Astrocyte (in vitro differentiated cells and primary cell): ENCODE data around the gene TRAF7. TPM values are rescaled to one million over a fixed set of nuclear protein-coding genes. Genes with fewer than 3 reads are reported as not detected.

ENCODE experiments used
- DNase-seq: peaks from one replicate; pipeline ENCODE4 v3.0.0-alpha.2; 2010; ENCODE audit warnings: low read depth
- FAIRE-seq: peaks from 2 replicates; lab custom pipeline; 2011; peaks lifted over from hg19 to GRCh38; lab: Jason Lieb, UNC
- H2AFZ ChIP-seq: 2 replicates; pipeline ENCODE4 v1.6.0; 2012; ENCODE audit warnings: low read depth, low read length, inconsistent platforms
- H3K27ac ChIP-seq: 2 replicates; pipeline ENCODE4 v1.5.1; 2011; ENCODE audit warnings: low read depth, low read length, inconsistent platforms
- H3K27me3 ChIP-seq: 2 replicates; pipeline ENCODE4 v1.6.0; 2011; ENCODE audit warnings: low read length, inconsistent platforms; ENCODE audit not compliant: insufficient read depth
- H3K36me3 ChIP-seq: 2 replicates; pipeline ENCODE4 v1.5.1; 2011; ENCODE audit warnings: low read length, inconsistent platforms; ENCODE audit not compliant: insufficient read depth
- H3K4me1 ChIP-seq: 2 replicates; pipeline ENCODE4 v1.5.1; 2011; ENCODE audit warnings: low read length, inconsistent platforms; ENCODE audit not compliant: insufficient read depth
- H3K4me2 ChIP-seq: 2 replicates; pipeline ENCODE4 v1.6.0; 2012; ENCODE audit warnings: low read length, inconsistent platforms
- H3K4me3 ChIP-seq: 2 replicates; pipeline ENCODE4 v1.5.1; 2011; ENCODE audit warnings: low read depth, mild to moderate bottlenecking, low read length, inconsistent platforms; ENCODE audit not compliant: insufficient read depth
- H3K79me2 ChIP-seq: 2 replicates; pipeline ENCODE4 v1.6.0; 2012; ENCODE audit warnings: mild to moderate bottlenecking, low read length, inconsistent platforms; ENCODE audit not compliant: insufficient read depth
- H3K9ac ChIP-seq: 2 replicates; pipeline ENCODE4 v1.6.0; 2012; ENCODE audit warnings: mild to moderate bottlenecking, low read length, inconsistent platforms
- H3K9me3 ChIP-seq: 2 replicates; pipeline ENCODE4 v1.5.1; 2012; ENCODE audit warnings: low read depth, mild to moderate bottlenecking, low read length, inconsistent platforms; ENCODE audit not compliant: insufficient read depth
- H4K20me1 ChIP-seq: 2 replicates; pipeline ENCODE4 v1.6.0; 2012; ENCODE audit warnings: low read length, inconsistent platforms; ENCODE audit not compliant: insufficient read depth
- H3K27ac Mint-ChIP-seq: one replicate; pipeline ENCODE4 v1.8.0; 2021; ENCODE audit warnings: mild to moderate bottlenecking, mixed read lengths; ENCODE audit not compliant: unreplicated experiment
- H3K27me3 Mint-ChIP-seq: one replicate; pipeline ENCODE4 v1.8.0; 2021; ENCODE audit warnings: low read depth, mixed read lengths; ENCODE audit not compliant: unreplicated experiment
- H3K36me3 Mint-ChIP-seq: one replicate; pipeline ENCODE4 v1.8.0; 2021; ENCODE audit warnings: low read depth, mixed read lengths; ENCODE audit not compliant: unreplicated experiment
- H3K4me1 Mint-ChIP-seq: one replicate; pipeline ENCODE4 v1.8.0; 2021; ENCODE audit warnings: low read depth, mixed read lengths; ENCODE audit not compliant: unreplicated experiment
- H3K4me3 Mint-ChIP-seq: one replicate; pipeline ENCODE4 v1.8.0; 2021; ENCODE audit warnings: mild to moderate bottlenecking, moderate library complexity, mixed read lengths; ENCODE audit not compliant: unreplicated experiment
- H3K9me3 Mint-ChIP-seq: one replicate; pipeline ENCODE4 v1.8.0; 2021; ENCODE audit warnings: mild to moderate bottlenecking, mixed read lengths; ENCODE audit not compliant: unreplicated experiment
- EZH2 ChIP-seq: IDR thresholded peaks from 2 replicates; pipeline ENCODE4 v1.6.1; 2012; ENCODE audit warnings: mild to moderate bottlenecking, low read length, inconsistent platforms; ENCODE audit not compliant: insufficient read depth
- total RNA-seq: library from RNA; stranded (reverse); gene quantifications from 2 replicates; pipeline ENCODE4 v1.2.1, GENCODE V29; 2021
- TF ChIP-seq, protein P1 (sequence below): IDR thresholded peaks from 2 replicates; pipeline ENCODE4 v1.5.1; 2011; ENCODE audit warnings: low read depth, mild to moderate bottlenecking, inconsistent platforms, low read length, moderate library complexity; ENCODE audit not compliant: insufficient read depth

The TRAF7 gene
- total RNA-seq, 1 donor from 2014 or later = 92.1 TPM

DNA sequence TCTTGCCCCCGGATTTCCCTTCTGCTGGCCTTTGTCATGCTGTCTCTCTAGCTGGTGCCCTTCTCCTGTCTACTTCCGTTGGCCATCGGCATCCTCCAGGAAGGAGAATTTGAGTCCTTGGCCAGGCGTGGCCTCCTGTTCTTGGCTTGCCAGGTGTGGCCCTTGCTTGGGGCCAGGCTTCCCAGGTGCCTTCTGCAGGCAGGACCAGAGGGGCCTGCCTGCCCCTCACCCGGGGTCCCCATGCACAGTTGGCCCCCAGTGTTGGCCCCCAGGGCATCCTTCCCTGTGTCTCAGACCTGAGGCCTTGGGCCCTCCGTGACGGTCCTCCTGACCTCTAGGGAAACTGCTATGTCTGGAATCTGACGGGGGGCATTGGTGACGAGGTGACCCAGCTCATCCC is 52.3 kb downstream of the TRAF7 start:
- Histone ChIP-seq H3K4me3 (no peak overlapping the region), H3K27me3 (no peaks in the 10 kb centered on the region), H3K9ac (no peak overlapping the region), H3K36me3 (no peaks in the 10 kb centered on the region), H3K27ac (no peak overlapping the region), H2AFZ (no peak overlapping the region), H3K4me2 (no peak overlapping the region), H3K4me1 (peaks cover 19% of the 10 kb centered on the region), H3K79me2 (peaks cover 31% of the 10 kb centered on the region), H4K20me1 (peaks cover 21% of the 10 kb centered on the region), H3K9me3 (no peaks in the 10 kb centered on the region)
- FAIRE-seq = no peak
- Mint-ChIP-seq H3K9me3 (no peaks in the 10 kb centered on the region), H3K4me3 (peak overlapping the region; percentile 68), H3K27me3 (peaks cover 2% of the 10 kb centered on the region), H3K27ac (peak overlapping the region; percentile 41), H3K4me1 (peaks cover 10% of the 10 kb centered on the region), H3K36me3 (peaks cover 4% of the 10 kb centered on the region)
- TF ChIP-seq EZH2 = no peak
- TF ChIP-seq, protein P1, sequence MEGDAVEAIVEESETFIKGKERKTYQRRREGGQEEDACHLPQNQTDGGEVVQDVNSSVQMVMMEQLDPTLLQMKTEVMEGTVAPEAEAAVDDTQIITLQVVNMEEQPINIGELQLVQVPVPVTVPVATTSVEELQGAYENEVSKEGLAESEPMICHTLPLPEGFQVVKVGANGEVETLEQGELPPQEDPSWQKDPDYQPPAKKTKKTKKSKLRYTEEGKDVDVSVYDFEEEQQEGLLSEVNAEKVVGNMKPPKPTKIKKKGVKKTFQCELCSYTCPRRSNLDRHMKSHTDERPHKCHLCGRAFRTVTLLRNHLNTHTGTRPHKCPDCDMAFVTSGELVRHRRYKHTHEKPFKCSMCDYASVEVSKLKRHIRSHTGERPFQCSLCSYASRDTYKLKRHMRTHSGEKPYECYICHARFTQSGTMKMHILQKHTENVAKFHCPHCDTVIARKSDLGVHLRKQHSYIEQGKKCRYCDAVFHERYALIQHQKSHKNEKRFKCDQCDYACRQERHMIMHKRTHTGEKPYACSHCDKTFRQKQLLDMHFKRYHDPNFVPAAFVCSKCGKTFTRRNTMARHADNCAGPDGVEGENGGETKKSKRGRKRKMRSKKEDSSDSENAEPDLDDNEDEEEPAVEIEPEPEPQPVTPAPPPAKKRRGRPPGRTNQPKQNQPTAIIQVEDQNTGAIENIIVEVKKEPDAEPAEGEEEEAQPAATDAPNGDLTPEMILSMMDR = no peak
- DNase-seq = no peak

GRCh38 chr16:2208308-2208707 is 52.7 kb downstream of the TRAF7 start:
- Histone ChIP-seq H3K27me3 (no peaks in the 10 kb centered on the region), H3K4me3 (no peak overlapping the region), H3K9ac (no peak overlapping the region), H3K79me2 (peaks cover 36% of the 10 kb centered on the region), H3K4me1 (peaks cover 23% of the 10 kb centered on the region), H3K4me2 (no peak overlapping the region), H3K36me3 (no peaks in the 10 kb centered on the region), H2AFZ (no peak overlapping the region), H4K20me1 (peaks cover 25% of the 10 kb centered on the region), H3K27ac (no peak overlapping the region), H3K9me3 (no peaks in the 10 kb centered on the region)
- FAIRE-seq (no peak), DNase-seq (no peak)
- Mint-ChIP-seq H3K4me3 (no peak overlapping the region), H3K36me3 (peaks cover 4% of the 10 kb centered on the region), H3K27me3 (peaks cover under 1% of the 10 kb centered on the region), H3K9me3 (no peaks in the 10 kb centered on the region), H3K4me1 (peaks cover 13% of the 10 kb centered on the region), H3K27ac (no peak overlapping the region)
- no peak for TF ChIP-seq EZH2
- TF ChIP-seq, protein P1 = no peak

- no peak for FAIRE-seq
- Mint-ChIP-seq H3K27me3 (no peaks in the 10 kb centered on the region), H3K36me3 (peaks cover 4% of the 10 kb centered on the region), H3K9me3 (no peaks in the 10 kb centered on the region), H3K27ac (no peak overlapping the region), H3K4me1 (peaks cover 17% of the 10 kb centered on the region), H3K4me3 (no peak overlapping the region)
- H3K4me3 ChIP-seq = no peak overlapping the region
- TF ChIP-seq, protein P1 = no peak
- no peak for TF ChIP-seq EZH2
- H3K27ac ChIP-seq = no peak overlapping the region
- peaks cover 30% of the 10 kb centered on the region for H4K20me1 ChIP-seq
- no peaks in the 10 kb centered on the region for H3K36me3 ChIP-seq
- no peak overlapping the region for H2AFZ ChIP-seq
- no peaks in the 10 kb centered on the region for H3K9me3 ChIP-seq
- H3K79me2 ChIP-seq = peaks cover 40% of the 10 kb centered on the region
- no peak overlapping the region for H3K9ac ChIP-seq
- no peak for DNase-seq
- H3K4me2 ChIP-seq = no peak overlapping the region
- H3K27me3 ChIP-seq = no peaks in the 10 kb centered on the region
- H3K4me1 ChIP-seq = peaks cover 27% of the 10 kb centered on the region
Measured at GRCh38 chr16:2208772-2209171, 53.2 kb downstream of the TRAF7 start.
